GM21367 (cell line): ENCODE data around the gene PCNX3.

ENCODE experiments used
- ATAC-seq: cut with Tn5 transposase; IDR thresholded peaks from one replicate; pipeline ENCODE4 v1.9.1; 2021; ENCODE audit not compliant: unreplicated experiment

Gene PCNX3

GRCh38 chr11:65685981-65686380, 70.4 kb downstream of the PCNX3 start:
- no peak for ATAC-seq
